Tongue (tissue), 2 donors: ENCODE results near the gene TANC1. TPM values are rescaled to one million over a fixed set of nuclear protein-coding genes. Genes with fewer than 3 reads are reported as not detected.
"Not testable (repeated sequence)": the region's sequence is repeated elsewhere in the genome, so short reads cannot be mapped to it uniquely, and the experiment has no call there.

Source experiments
- DNase-seq: peaks from one replicate; pipeline ENCODE4 v3.0.0-alpha.2; 2015
- total RNA-seq: library from RNA; depleted of rRNA; stranded (reverse); fragments of >200 nt; gene quantifications from one replicate; pipeline ENCODE4 v1.2.3, GENCODE V29; 2014

The TANC1 gene
- total RNA-seq, 1 donor from 2014 or later, result 53.3 TPM

GRCh38 chr2:159118859-159119500 is 150.5 kb downstream of the TANC1 start:
- DNase-seq, result no peak

- no peak for DNase-seq
Observed at GRCh38 chr2:159119652-159120257, 151.3 kb downstream of the TANC1 start.

DNA sequence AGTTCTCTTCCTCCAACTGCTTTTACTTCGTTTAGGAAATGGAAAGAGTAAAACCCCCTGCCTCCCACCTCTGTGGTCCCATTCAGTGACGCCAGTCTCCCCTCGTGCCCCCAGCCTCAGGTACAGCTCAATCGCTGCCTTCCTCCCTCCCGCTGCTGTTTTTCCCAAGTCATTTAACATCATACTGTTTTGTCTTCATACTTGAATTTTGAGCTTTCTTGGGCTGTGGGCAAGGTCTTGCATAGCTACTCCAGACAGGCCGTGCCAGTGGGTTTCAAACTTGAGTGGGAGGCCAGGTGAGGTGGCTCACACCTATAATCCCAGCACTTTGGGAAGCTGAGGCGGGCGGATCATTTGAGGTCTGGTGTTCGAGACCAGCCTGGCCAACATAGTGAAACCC is 155.3 kb downstream of the TANC1 start:
- no peak for DNase-seq

- DNase-seq, result no peak
Observed at GRCh38 chr2:159124441-159124911, 156.0 kb downstream of the TANC1 start.

DNA sequence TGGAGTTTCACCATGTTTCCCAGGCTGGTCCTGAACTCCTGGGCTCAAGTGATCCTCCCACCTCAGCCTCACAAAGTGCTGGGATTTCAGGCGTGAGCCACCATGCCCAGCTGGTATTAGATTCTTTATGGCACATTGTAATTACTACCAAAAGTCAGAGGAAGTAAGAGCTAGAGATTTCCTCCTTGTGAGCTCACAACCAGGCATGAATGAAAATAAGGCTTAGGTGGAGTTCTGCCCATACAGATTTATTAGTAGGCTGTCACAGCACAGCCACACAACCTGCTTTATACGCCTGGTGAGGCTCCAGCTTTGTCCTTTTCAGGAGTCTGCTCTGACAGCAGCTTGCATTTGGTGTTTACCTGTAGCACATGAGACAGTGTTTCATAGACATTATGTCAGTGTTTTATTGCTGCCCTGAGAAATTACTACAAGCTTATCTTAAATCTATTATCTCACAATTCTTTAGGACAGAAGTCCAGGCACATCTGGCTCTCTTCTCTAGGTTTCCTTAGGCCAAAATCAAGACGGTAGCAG is 156.6 kb downstream of the TANC1 start:
- no peak for DNase-seq

- DNase-seq, result no peak
Observed at GRCh38 chr2:159125858-159126257, 157.4 kb downstream of the TANC1 start.

DNA sequence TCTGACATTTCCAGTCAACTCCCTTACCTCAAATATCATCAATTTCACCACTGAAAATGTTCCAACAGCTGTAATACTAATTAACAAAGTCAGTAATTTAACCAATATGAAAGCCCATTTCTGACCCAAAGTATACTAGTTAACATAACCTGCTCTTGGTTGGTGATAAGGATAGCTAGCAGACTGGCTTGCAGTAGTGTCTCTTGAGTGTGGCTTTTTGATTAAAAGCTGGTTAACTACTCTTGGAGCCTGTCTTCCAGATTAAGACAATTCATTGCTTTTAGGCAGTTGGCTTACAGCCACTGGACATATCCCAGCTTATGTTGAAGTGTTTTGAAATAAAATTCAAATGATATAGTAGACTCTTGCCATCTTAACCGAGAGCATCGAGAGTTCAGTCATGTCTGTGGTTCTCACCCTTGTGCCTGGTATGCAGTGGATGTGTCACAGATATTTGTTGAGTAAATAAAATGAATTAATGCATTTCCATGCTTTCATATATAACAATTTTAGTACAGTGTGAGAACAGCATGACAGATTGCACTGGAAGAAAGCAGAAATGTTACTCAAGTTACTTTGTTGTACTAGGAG is 158.1 kb downstream of the TANC1 start:
- no peak for DNase-seq

DNA sequence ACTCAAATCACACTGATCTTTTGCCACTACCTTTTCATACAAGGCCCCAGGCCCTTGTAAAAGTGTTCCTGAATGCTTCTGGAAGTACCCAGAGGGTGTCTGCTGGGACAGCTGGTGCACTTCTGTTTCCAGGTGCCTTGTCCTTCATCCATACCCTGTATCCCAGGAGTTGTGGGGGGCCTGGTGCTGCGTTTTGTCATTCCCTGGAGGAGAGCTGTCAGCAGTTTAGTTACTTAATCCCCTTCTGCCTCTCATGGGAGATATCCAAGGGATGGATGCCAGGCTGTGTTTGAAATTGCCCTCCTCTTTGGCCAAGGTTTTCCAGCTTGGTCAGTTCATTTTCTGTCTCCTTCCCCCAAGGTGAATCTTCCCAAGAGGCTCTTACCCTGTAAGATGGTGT is 159.8 kb downstream of the TANC1 start:
- no peak for DNase-seq

- no peak for DNase-seq
Observed at GRCh38 chr2:159129269-159129668, 160.8 kb downstream of the TANC1 start.

GRCh38 chr2:159129824-159130223 is 161.4 kb downstream of the TANC1 start:
- no peak for DNase-seq

GRCh38 chr2:159130302-159130701 is 161.9 kb downstream of the TANC1 start:
- no peak for DNase-seq

GRCh38 chr2:159131267-159131913 is 162.9 kb downstream of the TANC1 start:
- no peak for DNase-seq

DNA sequence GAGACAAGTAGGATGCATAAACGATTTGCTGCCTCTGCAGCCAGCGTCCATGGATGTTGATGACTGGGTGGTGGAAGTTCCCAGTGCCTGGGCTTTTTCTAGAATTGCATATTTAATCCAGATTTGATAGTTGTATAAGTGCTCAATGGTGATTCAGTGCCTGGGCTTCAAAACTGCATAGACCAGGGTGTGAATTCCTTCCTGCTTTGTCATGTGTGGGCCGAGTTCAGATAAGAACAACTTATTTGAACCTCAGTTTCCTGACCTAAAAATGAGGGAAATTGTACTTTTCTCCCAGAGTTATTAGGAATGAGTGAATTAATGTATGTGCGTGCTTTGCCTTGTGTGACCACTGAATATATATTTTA is 163.5 kb downstream of the TANC1 start:
- no peak for DNase-seq

GRCh38 chr2:159133797-159134196 is 165.4 kb downstream of the TANC1 start:
- DNase-seq, result no peak

DNA sequence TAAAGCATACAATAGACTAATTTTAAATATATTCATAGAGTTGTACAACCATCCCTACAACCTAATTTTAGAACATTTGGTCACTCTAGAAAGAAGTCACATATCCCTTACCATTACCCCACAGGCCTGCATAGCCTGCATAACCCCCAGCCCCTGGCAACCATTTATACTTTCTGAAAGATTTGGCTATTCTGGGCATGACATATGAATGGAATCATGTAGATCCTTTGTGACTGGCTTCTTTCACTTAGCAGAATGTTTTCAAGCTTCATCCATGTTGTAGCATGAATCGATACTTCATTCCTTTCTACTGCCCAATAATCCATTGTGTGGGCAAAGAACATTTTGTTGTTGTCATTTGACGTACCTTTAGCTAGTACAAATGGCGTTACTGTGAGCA is 166.5 kb downstream of the TANC1 start:
- DNase-seq, result no peak

DNA sequence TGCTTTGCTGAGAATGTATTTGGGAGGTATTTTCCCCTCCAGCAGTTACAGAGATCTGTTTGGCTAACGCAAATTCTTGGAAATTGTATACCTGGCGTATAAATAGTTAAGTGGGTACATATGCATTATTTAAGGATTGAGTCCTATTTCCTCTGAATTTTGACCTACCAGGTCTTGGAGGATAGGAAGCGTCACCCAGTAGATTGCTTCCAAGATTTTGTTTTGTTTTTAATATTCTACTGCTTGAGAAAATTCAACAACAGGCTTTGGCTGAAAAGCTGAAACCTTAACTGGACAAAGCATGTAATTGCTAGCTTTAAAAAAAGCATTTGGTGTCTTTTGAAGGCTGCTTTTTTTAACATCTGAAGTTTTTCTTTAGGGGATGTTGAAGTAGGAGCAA is 168.0 kb downstream of the TANC1 start:
- no peak for DNase-seq

DNA sequence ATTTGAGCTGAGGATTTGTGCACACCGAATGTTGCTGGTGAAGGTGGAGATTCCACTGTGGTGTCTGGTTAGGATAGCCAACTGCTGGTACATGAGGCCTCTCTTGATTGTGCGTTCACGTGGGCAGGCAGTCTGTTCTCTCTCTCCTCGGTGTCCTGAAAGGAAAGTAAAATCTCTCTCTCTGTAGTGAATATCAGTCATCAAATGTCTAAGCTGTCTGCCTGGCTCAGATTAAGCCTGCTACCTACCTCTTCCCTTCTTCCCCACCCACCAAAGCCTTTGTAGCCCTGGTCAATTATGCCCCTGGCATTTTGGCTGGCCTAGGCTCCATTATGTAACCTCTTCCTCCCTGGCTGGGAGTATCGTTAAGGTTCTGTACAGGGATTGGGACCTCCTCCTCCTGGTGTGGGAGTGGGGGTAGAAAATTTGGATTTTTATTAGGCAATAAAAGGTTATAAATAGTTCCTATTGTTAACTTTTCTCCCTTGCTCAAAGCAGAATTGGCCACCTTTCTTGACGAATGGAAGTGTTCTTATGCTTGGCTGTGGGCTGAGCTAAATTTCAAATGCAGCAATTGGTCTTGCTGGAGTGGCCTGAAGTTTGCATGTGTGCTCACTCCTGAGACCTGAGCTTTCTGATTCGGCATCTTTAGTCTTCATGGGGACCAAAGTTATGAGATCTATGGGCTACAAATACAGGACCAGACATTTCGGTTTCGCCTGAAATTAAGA is 169.2 kb downstream of the TANC1 start:
- no peak for DNase-seq

DNA sequence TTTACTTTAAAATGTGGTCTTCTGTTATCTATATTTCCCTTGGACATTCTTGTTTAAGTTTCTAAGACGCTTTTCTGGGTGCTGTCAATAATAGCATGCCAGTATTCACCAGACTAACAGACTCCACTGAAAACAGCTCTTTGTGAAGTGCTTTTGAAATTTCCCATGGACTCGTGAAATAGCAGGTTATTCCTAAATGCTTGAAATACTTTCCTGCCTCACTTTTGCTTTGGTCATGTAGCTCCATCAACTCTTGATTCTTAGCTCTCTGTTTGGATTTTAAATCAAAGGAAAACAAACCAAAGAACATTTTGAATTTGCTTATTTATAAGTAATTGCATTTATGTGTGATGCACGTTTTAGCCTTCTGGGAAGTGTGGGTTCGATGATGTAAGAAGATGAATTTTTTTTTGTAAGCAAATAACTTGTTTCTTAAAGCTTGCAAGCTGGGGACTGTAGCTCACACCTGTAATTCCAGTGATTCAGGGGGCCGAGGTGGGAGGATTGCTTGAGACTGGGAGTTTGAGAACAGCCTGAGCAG is 170.3 kb downstream of the TANC1 start:
- no peak for DNase-seq

DNA sequence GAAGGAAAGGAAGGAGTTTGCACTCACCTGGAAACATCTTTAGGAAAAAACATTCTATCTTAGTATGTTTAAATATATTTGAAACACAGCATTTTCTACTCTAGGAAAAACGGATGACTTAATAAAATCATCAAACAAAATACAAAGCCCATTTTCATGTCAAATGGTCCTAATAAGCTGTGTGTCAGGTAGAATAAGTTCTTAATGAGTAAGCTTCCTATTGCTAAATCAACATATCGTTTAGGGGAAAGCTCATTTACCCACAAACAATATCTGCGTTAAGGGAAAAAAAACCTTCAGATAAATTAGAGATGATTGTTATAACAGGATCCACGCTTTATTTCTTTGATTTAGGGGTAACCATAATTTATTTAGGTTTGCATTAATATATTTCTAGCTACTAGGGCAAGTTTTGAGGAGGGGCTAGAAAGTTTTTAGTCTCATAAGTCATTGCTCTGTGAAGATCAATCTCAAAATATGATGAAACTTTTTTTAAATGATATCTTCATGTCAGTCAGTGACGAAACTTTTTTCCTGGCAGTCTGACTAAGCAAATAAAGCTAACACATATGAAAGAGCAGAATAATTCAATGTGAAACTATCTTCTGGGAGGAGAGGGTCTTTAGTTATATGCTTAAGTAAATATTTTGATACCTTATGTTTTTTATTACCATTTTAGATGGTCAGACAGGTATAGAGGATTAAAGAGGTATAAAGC is 170.9 kb downstream of the TANC1 start:
- no peak for DNase-seq

GRCh38 chr2:159140070-159140769 is 171.8 kb downstream of the TANC1 start:
- DNase-seq, result no peak

DNA sequence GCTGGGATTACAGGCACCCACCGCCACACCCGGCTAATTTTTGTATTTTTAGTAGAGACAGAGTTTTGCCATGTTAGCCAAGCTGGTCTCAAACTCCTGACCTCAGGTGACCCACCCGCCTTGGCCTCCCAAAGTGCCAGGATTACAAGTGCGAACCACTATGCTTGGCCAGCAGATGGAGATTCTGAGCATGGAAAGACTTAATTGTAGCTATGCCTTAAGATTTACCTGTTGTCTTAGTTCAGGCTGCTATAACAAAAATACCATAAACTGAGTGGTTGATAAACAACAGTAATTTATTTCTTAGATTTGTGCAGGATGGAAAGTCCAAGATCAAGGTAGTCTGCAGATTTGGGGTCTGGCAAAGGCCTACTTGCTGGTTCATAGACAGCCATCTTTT is 172.4 kb downstream of the TANC1 start:
- not testable (repeated sequence) for DNase-seq
